B cell (primary cell): ENCODE data around the gene COX7A1. TPM values are rescaled to one million over a fixed set of nuclear protein-coding genes. Genes with fewer than 3 reads are reported as not detected.

Experiments used
- ATAC-seq: fragments of 200-7000 bp; cut with Tn5 transposase; one replicate; pipeline ENCODE4 v1.10.0; 2021; ENCODE audit warnings: low read depth, mild to moderate bottlenecking, moderate number of reproducible peaks, moderate library complexity
- CTCF ChIA-PET: fragments of 350-600 bp; sonication (Branson Sonifier 250); formaldehyde crosslinking; loops from one replicate; lab custom pipeline; 2021; ENCODE audit warnings: antibody characterized with exemption, inconsistent platforms; lab: Charles Lee
- POLR2A ChIA-PET: fragments of 350-600 bp; sonication (Branson Sonifier 250); formaldehyde crosslinking; loops from one replicate; lab custom pipeline; 2021; ENCODE audit warnings: antibody characterized with exemption; lab: Charles Lee
- DNase-seq: peaks from one replicate; pipeline ENCODE4 v3.0.0; 2013
- H2AFZ ChIP-seq: 2 replicates; pipeline ENCODE4 v1.6.1; 2012; ENCODE audit warnings: mild to moderate bottlenecking, low read depth, low read length; ENCODE audit not compliant: insufficient read depth, poor library complexity, severe bottlenecking
- H3K27ac ChIP-seq, 2 donors: 1 replicate in 1 of 2; 2 replicates in 1 of 2; pipeline ENCODE4 v1.5.1; 2012 to 2013; ENCODE audit warnings: low read length in 2 of 2, mild to moderate bottlenecking in 2 of 2, moderate library complexity in 1 of 2
- H3K27me3 ChIP-seq, 4 experiments: fragments of 200-600 bp in 1 of 4; sonication (generic) in 1 of 4; replicated peaks in 1 of 4; 1 replicate in 2 of 4; 2 replicates in 2 of 4; pipeline versions ENCODE4 v1.6.1 to v1.7.0; 2013 to 2016; ENCODE audit warnings: low read length in 3 of 4, mild to moderate bottlenecking in 2 of 4, mixed read lengths in 1 of 4, moderate library complexity in 1 of 4; ENCODE audit not compliant: insufficient read depth in 4 of 4, control insufficient read depth in 3 of 4; ENCODE audit errors: control extremely low read depth in 1 of 4
- H3K36me3 ChIP-seq, 2 experiments: replicated peaks in 1 of 2; 1 replicate in 1 of 2; 2 replicates in 1 of 2; pipeline versions ENCODE4 v1.6.1 to v1.7.1; 2013; ENCODE audit warnings: low read length in 1 of 2; ENCODE audit not compliant: insufficient read depth in 2 of 2, control insufficient read depth in 1 of 2; ENCODE audit errors: control extremely low read depth in 1 of 2, extremely low read depth in 1 of 2
- H3K4me1 ChIP-seq, 2 donors: fragments of 200-600 bp in 1 of 2; sonication (generic) in 1 of 2; 1 replicate in 1 of 2; 2 replicates in 1 of 2; pipeline versions ENCODE4 v1.5.1 to v1.6.1; 2013 to 2017; ENCODE audit warnings: low read length in 2 of 2; ENCODE audit not compliant: control insufficient read depth in 2 of 2, insufficient read depth in 2 of 2
- H3K4me2 ChIP-seq: replicated peaks from 2 replicates; pipeline ENCODE3; 2012; ENCODE audit warnings: mild to moderate bottlenecking, low read depth, low read length; ENCODE audit not compliant: poor library complexity, severe bottlenecking
- H3K4me3 ChIP-seq, 5 experiments: fragments of 200-600 bp in 1 of 5; sonication (generic) in 1 of 5; 1 replicate in 3 of 5; 2 replicates in 2 of 5; pipeline versions ENCODE4 v1.5.1 to v1.7.0; 2011 to 2016; ENCODE audit warnings: low read length in 4 of 5, mild to moderate bottlenecking in 4 of 5, low read depth in 2 of 5, control low read depth in 1 of 5, moderate library complexity in 1 of 5; ENCODE audit not compliant: insufficient read depth in 1 of 5; ENCODE audit errors: control extremely low read depth in 1 of 5, extremely low read depth in 1 of 5
- H3K79me2 ChIP-seq: fragments of 200-600 bp; sonication (generic); one replicate; pipeline ENCODE4 v1.6.0; 2016; ENCODE audit warnings: low read length; ENCODE audit not compliant: control insufficient read depth, insufficient read depth
- H3K9ac ChIP-seq: fragments of 200-600 bp; sonication (generic); 2 replicates; pipeline ENCODE4 v1.6.1; 2017; ENCODE audit warnings: mild to moderate bottlenecking, low read length, moderate library complexity
- H3K9me3 ChIP-seq, 3 donors: one replicate each; pipeline versions ENCODE4 v1.6.1 to v1.7.1; 2013; ENCODE audit warnings: low read length in 2 of 3; ENCODE audit not compliant: control insufficient read depth in 2 of 3, insufficient read depth in 1 of 3; ENCODE audit errors: control extremely low read depth in 1 of 3
- H4K20me1 ChIP-seq: 2 replicates; pipeline ENCODE4 v1.6.0; 2012; ENCODE audit warnings: mild to moderate bottlenecking, low read length; ENCODE audit not compliant: insufficient read depth, control insufficient read depth, poor library complexity, severe bottlenecking
- H3K27ac Mint-ChIP-seq: one replicate; pipeline ENCODE4 v1.8.0; 2021; ENCODE audit warnings: mixed read lengths
- H3K27me3 Mint-ChIP-seq: one replicate; pipeline ENCODE4 v1.8.0; 2021; ENCODE audit warnings: mixed read lengths
- H3K4me1 Mint-ChIP-seq: one replicate; pipeline ENCODE4 v1.8.0; 2021; ENCODE audit warnings: mixed read lengths
- H3K4me3 Mint-ChIP-seq: one replicate; pipeline ENCODE4 v1.8.0; 2021; ENCODE audit warnings: mixed read lengths
- H3K9me3 Mint-ChIP-seq: one replicate; pipeline ENCODE4 v1.8.0; 2022; ENCODE audit warnings: mixed read lengths; ENCODE audit not compliant: insufficient read depth
- CTCF ChIP-seq: fragments of 200-600 bp; IDR thresholded peaks from one replicate; pipeline ENCODE4 v1.8.0; 2022; ENCODE audit warnings: antibody characterized with exemption, mild to moderate bottlenecking
- EZH2 ChIP-seq: IDR thresholded peaks from 2 replicates; pipeline ENCODE4 v1.6.1; 2012; ENCODE audit warnings: borderline replicate concordance, low read depth, mild to moderate bottlenecking, moderate library complexity, low read length; ENCODE audit not compliant: insufficient read depth, poor library complexity, severe bottlenecking
- WGBS: methylation state at CpG from one replicate; pipeline ENCODE4 v1.1.5; 2013; ENCODE audit warnings: missing lambda C conversion rate; ENCODE audit not compliant: insufficient coverage; 5-methylcytosine and 5-hydroxymethylcytosine counted together
- intact Hi-C: fragments of 100-400 bp; cut with micrococcal nuclease; formaldehyde crosslinking; loops from one replicate; pipeline ENCODE4 v1.10.0; 2022
- polyA plus RNA-seq: library from polyadenylated mRNA; depleted of rRNA; stranded (reverse); fragments of >200 nt; gene quantifications from 2 replicates; pipeline ENCODE4 v1.2.3, GENCODE V29; 2012
- total RNA-seq, 2 donors: library from RNA; stranded (reverse); fragments of 120-200 nt in 1 of 2; gene quantifications; 1 replicate in 1 of 2; 2 replicates in 1 of 2; pipeline versions ENCODE4 v1.2.3 to v1.2.4, GENCODE V29; 2013 to 2022

The COX7A1 gene
- total and polyA plus RNA-seq, 2 donors (not counting 1 experiment from before 2014, with no cell fraction given): not detected

GRCh38 chr19:36114721-36115452 lies 37.4 kb downstream of the COX7A1 start, which contains the start of gene POLR2I:
Gene POLR2I, minus strand, starts transcription at chr19:36114875. Its CDS starts 19 bp downstream, at chr19:36114856.
- Histone ChIP-seq H3K79me2 (peaks cover 53% of the 10 kb centered on the region), H3K9me3 (peaks cover 0 to 6% (median 0%) of the 10 kb centered on the region in 3 donors), H3K36me3 (peaks cover 0 to 30% of the 10 kb centered on the region in 2 experiments), H3K4me3 (peak within 1 kb of the TSS; percentile 76 to 91 (median 79)), H2AFZ (peak within 1 kb of the TSS; percentile 84), H3K4me2 (peak within 1 kb of the TSS; percentile 80), H3K9ac (peak within 1 kb of the TSS; percentile 73), H3K27me3 (no peaks in the 10 kb centered on the region), H4K20me1 (peaks cover 12% of the 10 kb centered on the region), H3K27ac (peak within 1 kb of the TSS; percentile 84 to 90), H3K4me1 (peaks cover 16 to 23% of the 10 kb centered on the region in 2 donors)
- Mint-ChIP-seq H3K4me3 (peak within 1 kb of the TSS; percentile 95), H3K4me1 (peaks cover 40% of the 10 kb centered on the region), H3K27ac (peak within 1 kb of the TSS; percentile 99), H3K9me3 (no peaks in the 10 kb centered on the region), H3K27me3 (no peaks in the 10 kb centered on the region)
- intact Hi-C loops: loop anchor here (1.0 to 10.0 kb wide), 10 partner anchors 12 to 470 kb away; partner anchors contain the start of genes ALKBH6, COX6B1, ETV2 and PROSER3
- peak; percentile 100 for DNase-seq
- POLR2A ChIA-PET: interaction anchor here (0.6 to 3.4 kb wide), 10 partner anchors 14 to 1352 kb away, joined by 3 to 22 read pairs (median 4); partner anchors contain the start of genes ALKBH6, CAPNS1, SDHAF1 and THAP8
- CTCF ChIA-PET: interaction anchor here (0.5 to 5.6 kb wide), 4 partner anchors 12 to 263 kb away, joined by 3 to 42 read pairs (median 4); partner anchors contain the start of genes THAP8, ZNF146 and ZNF565
- TF ChIP-seq EZH2 (no peak), CTCF (no peak)
- under 1% methylated on average over 60 of the region's 60 CpGs for WGBS
- peak; percentile 87 for ATAC-seq
